H7 (cell line): Measurements from ENCODE around the gene KRTAP5-1. TPM values are rescaled to one million over a fixed set of nuclear protein-coding genes. Genes with fewer than 3 reads are reported as not detected.
A peak's percentile ranks its signal among the peaks of the same experiment; 100 is the strongest.
"Not testable (repeated sequence)": the region's sequence is repeated elsewhere in the genome, so short reads cannot be mapped to it uniquely, and the experiment has no call there.

Experiments
- DNase-seq: peaks from one replicate; pipeline ENCODE4 v3.0.0; 2012
- H3K27me3 ChIP-seq: 2 replicates; pipeline ENCODE4 v1.6.0; 2011; ENCODE audit warnings: mild to moderate bottlenecking, low read length; ENCODE audit not compliant: control insufficient read depth, insufficient read depth
- H3K36me3 ChIP-seq: replicated peaks from 2 replicates; pipeline ENCODE4 v1.5.1; 2011; ENCODE audit warnings: low read length; ENCODE audit not compliant: control insufficient read depth, insufficient read depth
- H3K4me3 ChIP-seq: 2 replicates; pipeline ENCODE4 v1.5.1; 2011; ENCODE audit warnings: low read depth, mild to moderate bottlenecking, control low read depth, low read length, moderate library complexity; ENCODE audit not compliant: insufficient read depth
- total RNA-seq: library from RNA; depleted of rRNA; stranded (reverse); fragments of >200 nt; shearing (Covaris generic); gene quantifications from 2 replicates; pipeline ENCODE4 v1.2.3, GENCODE V29; 2014

KRTAP5-1 gene
- total RNA-seq, 1 experiment from 2014 or later = not detected

DNA sequence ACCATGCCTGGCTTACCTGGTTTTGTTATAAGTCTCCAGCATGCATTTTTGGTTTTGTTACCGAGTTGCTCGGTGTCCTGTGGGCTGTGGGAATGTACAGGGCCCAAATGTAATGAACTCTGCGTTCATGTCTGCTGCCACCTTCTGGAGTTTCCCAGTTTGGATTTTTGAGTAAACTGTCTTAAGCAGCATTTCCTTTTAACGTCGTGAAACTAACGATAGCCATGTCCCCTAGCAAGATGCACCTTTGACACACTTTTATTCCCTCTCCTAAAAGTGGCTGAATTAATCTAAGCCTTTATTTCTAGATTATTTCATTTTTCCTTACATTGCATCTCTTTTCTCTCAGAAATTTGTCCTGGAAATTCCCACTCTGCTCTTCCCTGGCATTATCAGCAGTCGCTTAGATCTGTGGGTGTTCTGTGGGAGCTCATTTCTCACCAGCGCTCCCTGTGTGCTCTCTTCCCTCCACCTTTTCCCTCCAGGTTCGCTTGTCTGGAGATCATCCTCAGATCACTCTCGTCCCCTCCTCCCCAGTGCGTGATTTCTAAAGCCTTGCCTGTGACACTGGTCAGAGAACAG is 11.0 kb upstream of the KRTAP5-1 start:
- H3K27me3 ChIP-seq, H3K36me3 ChIP-seq, H3K4me3 ChIP-seq, DNase-seq: not testable (repeated sequence)

- no peaks in the 10 kb centered on the region for H3K36me3 ChIP-seq
- H3K27me3 ChIP-seq = peaks cover 3% of the 10 kb centered on the region; the same call in 1 of the 2 replicates
- no peak overlapping the region for H3K4me3 ChIP-seq
- DNase-seq = no peak
Observed at GRCh38 chr11:1592628-1593027, 7.5 kb upstream of the KRTAP5-1 start.

DNA sequence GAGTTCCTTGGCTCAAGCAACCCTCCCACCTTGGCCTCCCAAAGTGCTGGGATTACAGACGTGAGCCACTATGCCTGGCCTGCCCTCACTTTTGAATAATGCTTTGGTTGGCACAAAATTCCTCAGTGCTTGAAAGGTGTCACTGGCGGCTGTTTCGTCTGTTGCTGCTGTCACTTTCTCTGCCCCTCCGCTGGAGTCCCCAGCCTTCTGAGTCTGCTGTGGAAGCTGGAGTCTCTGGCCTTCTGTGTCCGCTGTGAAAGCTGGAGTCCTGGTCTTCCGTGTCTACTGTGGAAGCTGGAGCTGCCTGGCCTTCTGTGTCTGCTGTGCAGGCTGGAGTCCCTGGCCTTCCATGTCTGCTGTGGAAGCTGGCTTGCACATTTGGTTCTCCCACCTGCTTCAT is 4.9 kb upstream of the KRTAP5-1 start:
- H3K36me3 ChIP-seq = no peaks in the 10 kb centered on the region
- H3K4me3 ChIP-seq = no peak overlapping the region
- no peaks in the 10 kb centered on the region; the same call in 1 of the 2 replicates for H3K27me3 ChIP-seq
- DNase-seq = no peak

DNA sequence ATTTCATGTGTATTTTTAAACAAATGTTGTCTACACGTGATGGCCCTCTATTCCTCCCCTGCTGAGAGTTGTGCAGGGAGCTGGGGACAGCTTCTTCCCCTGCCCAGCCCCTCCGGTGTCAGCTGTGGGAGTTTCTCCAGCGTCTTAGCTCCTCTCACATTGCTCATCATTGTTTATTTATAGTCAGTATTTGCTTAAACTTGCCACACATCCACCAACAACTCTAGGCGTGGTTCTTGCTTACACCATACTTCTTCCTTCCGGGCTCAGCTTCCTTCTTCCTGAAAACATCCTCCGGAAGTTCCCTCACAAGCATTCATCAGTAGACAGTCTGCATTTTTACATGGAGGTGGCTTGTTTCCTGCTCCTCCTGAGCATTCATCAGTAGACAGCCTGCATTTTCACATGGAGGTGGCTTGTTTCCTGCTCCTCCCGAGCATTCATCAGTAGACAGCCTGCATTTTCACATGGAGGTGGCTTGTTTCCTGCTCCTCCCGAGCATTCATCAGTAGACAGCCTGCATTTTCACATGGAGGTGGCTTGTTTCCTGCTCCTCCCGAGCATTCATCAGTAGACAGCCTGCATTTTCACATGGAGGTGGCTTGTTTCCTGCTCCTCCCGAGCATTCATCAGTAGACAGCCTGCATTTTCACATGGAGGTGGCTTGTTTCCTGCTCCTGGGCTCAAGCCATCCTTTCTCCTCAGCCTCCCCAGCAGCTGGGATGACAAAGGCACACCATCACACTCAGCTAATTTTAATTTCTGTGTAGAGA is 4.3 kb upstream of the KRTAP5-1 start:
- H3K27me3 ChIP-seq, H3K4me3 ChIP-seq, H3K36me3 ChIP-seq, DNase-seq: not testable (repeated sequence)

DNA sequence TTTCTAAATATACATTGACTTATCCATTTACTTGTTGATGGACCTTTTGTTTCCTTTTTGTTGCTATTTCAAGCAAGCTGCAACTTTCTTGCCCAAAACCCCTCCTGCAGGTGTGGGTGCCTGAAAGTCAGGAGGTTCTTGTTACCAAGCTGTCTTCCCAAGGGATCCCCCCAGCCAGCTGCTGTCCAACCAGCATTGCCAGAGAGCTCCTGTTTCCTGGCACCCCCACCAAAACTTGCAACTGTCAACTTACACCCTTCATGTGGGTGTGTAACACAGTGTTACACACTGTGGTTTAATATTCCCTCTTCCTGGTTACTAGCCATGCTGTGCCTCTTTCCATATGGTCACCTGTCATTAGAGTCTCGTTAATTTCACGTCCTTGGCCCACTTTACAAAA is 1.6 kb upstream of the KRTAP5-1 start:
- Histone ChIP-seq H3K4me3 (no peak overlapping the region), H3K36me3 (no peaks in the 10 kb centered on the region), H3K27me3 (no peaks in the 10 kb centered on the region)
- DNase-seq = no peak

DNA sequence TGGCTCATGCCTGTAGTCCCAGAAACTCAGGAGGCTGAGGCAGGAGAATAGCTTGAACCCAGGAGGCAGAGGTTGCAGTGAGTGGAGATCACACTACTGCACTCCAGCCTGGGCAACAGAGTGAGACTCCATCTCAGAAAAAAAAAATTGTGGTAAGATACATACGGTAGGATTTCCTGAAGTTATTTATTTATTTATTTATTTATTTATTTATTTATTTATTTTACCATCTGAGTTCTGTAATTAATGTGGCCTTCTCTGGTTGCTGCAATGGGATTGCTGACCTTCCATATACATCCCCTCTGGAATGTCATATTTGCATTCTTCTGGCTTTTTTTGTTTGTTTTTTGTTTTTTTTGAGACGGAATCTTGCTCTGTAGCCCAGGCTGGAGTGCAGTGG is 2.2 kb downstream of the KRTAP5-1 start:
- H3K27me3 ChIP-seq, H3K36me3 ChIP-seq, H3K4me3 ChIP-seq, DNase-seq: not testable (repeated sequence)

GRCh38 chr11:1581976-1582375 is 3.1 kb downstream of the KRTAP5-1 start:
- DNase-seq = no peak
- Histone ChIP-seq H3K27me3 (no peaks in the 10 kb centered on the region), H3K4me3 (no peak overlapping the region), H3K36me3 (no peaks in the 10 kb centered on the region)

DNA sequence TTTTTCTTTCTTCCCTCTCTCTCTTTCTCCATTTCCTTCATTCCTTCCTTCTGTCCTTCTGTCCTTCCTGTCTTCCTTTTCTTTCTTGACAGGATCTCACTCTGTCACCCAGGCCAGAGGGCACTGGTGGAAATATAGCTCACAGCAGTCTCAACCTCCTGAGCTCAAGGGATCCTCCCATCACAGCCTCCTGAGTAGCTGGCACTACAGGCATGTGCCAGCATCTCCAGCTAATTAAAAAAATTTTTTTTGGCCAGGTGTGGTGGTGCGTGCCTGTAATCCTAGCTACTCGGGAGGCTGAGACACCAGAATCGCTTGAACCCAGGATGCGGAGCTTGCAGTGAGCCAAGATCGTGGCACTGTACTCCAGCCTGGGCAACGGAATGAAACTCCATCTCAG is 8.3 kb downstream of the KRTAP5-1 start:
- H3K27me3 ChIP-seq = peaks cover 28% of the 10 kb centered on the region
- H3K4me3 ChIP-seq = no peak overlapping the region
- H3K36me3 ChIP-seq = no peaks in the 10 kb centered on the region
- no peak for DNase-seq

DNA sequence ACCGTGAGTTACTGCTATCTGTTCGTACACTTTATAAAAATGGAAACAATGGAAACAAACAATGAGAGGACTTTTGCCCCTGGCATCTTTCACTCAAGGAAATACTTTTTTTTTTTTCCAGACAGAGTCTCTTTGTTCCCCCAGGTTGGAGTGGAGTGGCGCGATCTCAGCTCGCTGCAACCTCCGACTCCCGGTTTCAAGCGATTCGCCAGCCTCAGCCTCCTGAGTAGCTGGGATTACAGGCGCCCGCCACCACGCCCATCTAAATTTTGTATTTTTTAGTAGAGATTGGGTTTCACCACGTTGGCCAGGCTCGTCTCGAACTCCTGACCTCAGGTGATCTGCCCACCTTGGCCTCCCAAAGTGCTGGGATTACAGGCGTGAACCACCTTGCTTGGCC is 9.3 kb downstream of the KRTAP5-1 start:
- not testable (repeated sequence) for DNase-seq, H3K36me3 ChIP-seq, H3K4me3 ChIP-seq
- H3K27me3 ChIP-seq = peaks cover 35% of the 10 kb centered on the region

DNA sequence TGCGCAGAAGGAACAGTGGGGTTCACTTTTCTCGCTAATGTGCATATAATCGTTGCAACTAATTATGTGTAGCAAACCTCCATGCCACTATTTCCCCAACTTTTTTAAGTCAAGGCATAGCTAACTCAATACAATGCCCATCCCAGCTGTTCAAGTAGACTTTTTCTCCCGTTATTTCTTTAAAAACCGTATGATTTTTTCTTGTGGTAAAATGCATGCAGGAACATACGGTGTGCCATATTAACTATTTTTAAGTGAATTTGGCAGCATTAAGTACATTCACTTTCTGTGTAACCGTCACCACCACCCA is 10.2 kb downstream of the KRTAP5-1 start:
- H3K36me3 ChIP-seq = no peaks in the 10 kb centered on the region
- no peak for DNase-seq
- peaks cover 41% of the 10 kb centered on the region for H3K27me3 ChIP-seq
- H3K4me3 ChIP-seq = no peak overlapping the region

- H3K4me3 ChIP-seq = peak overlapping the region; percentile 24
- H3K36me3 ChIP-seq = no peaks in the 10 kb centered on the region
- peaks cover 43% of the 10 kb centered on the region for H3K27me3 ChIP-seq
- DNase-seq = peak; percentile 96
Observed at GRCh38 chr11:1574238-1574932, 10.7 kb downstream of the KRTAP5-1 start.

DNA sequence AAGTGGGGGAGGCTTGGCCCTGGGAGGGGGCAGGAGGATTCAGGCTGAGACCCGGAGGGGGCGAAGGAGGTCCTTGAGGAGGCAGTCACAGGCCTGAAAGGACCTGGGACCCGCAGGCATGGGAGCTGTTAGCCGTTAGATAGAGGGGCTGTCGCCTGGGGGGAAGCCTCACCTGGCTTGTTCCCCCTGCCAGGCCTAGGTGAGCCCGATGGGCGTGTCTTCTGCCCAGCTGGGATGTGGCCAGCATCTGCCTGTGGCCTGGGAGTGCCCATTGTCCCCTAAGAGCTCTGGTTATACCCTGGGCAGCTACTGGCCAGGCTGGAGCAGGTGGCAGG is 11.2 kb downstream of the KRTAP5-1 start:
- H3K27me3 ChIP-seq = peaks cover 43% of the 10 kb centered on the region
- peak; percentile 83 for DNase-seq
- H3K4me3 ChIP-seq = peak overlapping the region; percentile 10; the same call in 1 of the 2 replicates

GRCh38 chr11:1573077-1573902 is 11.8 kb downstream of the KRTAP5-1 start:
- peak; percentile 79 for DNase-seq
- peak overlapping the region; percentile 46; the same call in 1 of the 2 replicates for H3K4me3 ChIP-seq
- H3K36me3 ChIP-seq = no peaks in the 10 kb centered on the region
- H3K27me3 ChIP-seq = peaks cover 43% of the 10 kb centered on the region

More for the DNA sequence above, 11.2 kb downstream of the KRTAP5-1 start:
- no peaks in the 10 kb centered on the region for H3K36me3 ChIP-seq

DNA sequence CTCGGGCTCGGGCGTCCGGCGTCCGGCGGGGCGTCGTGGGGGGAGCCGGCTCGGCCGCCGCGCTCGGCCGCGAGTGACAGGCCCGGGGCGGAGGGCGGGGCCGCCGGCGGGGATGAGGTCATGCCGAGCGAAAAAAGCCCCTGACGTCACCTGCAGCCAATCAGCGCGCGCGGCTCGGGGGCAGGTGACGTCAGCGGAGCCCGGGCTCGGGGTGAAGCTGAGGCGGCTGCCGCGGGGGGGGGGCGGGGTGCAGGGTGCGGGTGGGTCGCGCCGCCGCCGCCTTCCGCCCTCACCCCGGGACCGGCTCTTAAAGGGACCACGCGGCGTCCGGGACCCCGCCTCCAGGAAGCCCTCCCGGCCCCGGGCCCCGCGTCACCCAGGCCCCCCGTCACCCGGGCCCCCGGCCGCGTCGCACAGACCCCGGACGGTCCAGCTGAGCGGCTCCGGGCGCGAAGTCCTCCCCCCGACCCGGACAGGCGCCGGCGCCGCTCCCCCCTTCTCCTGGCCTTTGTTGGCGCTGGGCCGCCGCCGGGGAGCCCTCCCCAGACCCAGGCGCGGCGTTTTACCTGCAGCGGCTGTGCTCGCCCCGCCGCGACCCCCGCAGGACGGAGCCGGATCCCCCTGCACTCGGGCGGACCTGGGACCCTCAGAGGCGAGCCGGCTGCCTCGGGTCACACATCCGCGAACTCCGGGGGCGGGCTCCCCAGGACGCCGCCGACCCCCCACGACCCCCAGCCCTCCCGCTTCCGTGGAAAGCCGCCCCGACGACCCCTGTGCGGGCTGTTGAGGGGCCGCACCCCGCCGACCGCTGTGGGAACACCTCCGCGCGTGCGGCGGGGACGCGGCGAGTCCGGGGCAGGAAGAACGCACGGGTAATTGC is 12.6 kb downstream of the KRTAP5-1 start, which contains the start of gene DUSP8:
TSS of gene DUSP8 (minus strand) at position 75 of the 880 bp plus-strand sequence. CDS start 6,445 bp downstream, outside the sequence.
- H3K27me3 ChIP-seq = peaks cover 43% of the 10 kb centered on the region
- no peaks in the 10 kb centered on the region for H3K36me3 ChIP-seq
- peak; percentile 98 for DNase-seq
- peak within 1 kb of the TSS; percentile 46 for H3K4me3 ChIP-seq
